ENCODE measurements around the gene OSBPL9.

OSBPL9 gene

GRCh38 chr1:51570063-51570710, 46.7 kb upstream of the OSBPL9 start:
- TF ChIP-seq, protein P1, sequence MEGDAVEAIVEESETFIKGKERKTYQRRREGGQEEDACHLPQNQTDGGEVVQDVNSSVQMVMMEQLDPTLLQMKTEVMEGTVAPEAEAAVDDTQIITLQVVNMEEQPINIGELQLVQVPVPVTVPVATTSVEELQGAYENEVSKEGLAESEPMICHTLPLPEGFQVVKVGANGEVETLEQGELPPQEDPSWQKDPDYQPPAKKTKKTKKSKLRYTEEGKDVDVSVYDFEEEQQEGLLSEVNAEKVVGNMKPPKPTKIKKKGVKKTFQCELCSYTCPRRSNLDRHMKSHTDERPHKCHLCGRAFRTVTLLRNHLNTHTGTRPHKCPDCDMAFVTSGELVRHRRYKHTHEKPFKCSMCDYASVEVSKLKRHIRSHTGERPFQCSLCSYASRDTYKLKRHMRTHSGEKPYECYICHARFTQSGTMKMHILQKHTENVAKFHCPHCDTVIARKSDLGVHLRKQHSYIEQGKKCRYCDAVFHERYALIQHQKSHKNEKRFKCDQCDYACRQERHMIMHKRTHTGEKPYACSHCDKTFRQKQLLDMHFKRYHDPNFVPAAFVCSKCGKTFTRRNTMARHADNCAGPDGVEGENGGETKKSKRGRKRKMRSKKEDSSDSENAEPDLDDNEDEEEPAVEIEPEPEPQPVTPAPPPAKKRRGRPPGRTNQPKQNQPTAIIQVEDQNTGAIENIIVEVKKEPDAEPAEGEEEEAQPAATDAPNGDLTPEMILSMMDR (IDR thresholded peaks at IDR 0.05; ENCODE audit: low read depth, low read length): no peak
- Histone ChIP-seq H3K27me3 (ENCODE audit: insufficient read depth, low read depth, severe bottlenecking) (no peaks in the 10 kb centered on the region), H3K27ac (no peak overlapping the region), H3K9me3 (ENCODE audit: severe bottlenecking) (no peaks in the 10 kb centered on the region), H3K36me3 (no peaks in the 10 kb centered on the region), H3K4me3 (ENCODE audit: low read depth, low read length) (no peak overlapping the region)
- DNase-seq: no peak

DNA sequence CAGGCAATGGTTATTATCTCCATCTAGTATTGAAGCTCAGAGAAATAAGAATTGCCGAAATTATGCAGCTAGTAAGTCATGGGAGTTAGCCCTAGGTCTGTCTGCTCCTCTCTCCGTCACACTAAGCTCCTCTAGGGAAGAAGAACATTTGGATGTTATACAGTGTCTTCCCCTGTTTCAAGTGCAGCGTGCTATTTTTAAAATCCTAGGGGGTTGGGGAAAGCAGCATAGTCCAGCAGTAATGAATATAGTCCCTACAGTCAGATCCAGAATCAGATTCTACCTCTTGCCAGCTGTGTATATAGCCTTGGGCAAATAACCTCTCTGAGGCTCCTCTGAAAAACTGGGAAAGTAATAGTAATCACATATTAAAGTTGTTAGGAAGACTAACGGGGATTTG, 44.5 kb upstream of the OSBPL9 start:
- TF ChIP-seq, protein P1 (IDR thresholded peaks at IDR 0.05; ENCODE audit: low read depth, low read length): no peak
- DNase-seq: no peak
- Histone ChIP-seq H3K27ac (no peak overlapping the region), H3K4me3 (ENCODE audit: low read depth, low read length) (no peak overlapping the region), H3K27me3 (ENCODE audit: insufficient read depth, low read depth, severe bottlenecking) (no peaks in the 10 kb centered on the region), H3K36me3 (no peaks in the 10 kb centered on the region), H3K9me3 (ENCODE audit: severe bottlenecking) (no peaks in the 10 kb centered on the region)

DNA sequence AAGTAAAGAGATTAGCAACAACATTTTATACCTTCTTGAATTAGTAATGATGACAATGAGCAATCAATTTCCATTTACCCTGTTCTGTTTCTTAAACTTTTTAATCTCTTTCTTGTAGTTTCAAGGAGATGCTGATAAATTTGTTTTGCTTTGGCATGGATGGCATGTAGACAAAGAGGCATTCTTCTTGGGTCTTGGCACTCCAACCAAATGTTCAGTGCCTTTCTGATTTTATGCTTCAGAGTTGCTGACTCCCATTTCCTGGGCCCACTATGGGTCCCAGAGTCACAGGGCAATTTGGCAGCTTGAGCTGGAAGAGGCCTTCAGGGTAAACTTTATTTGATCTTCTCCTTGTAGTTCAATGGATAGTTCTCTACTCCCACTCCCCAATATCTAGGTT, 42.1 kb upstream of the OSBPL9 start:
- Histone ChIP-seq H3K27me3 (ENCODE audit: insufficient read depth, low read depth, severe bottlenecking) (no peaks in the 10 kb centered on the region), H3K36me3 (no peaks in the 10 kb centered on the region), H3K4me3 (ENCODE audit: low read depth, low read length) (no peak overlapping the region), H3K9me3 (ENCODE audit: severe bottlenecking) (no peaks in the 10 kb centered on the region), H3K27ac (no peak overlapping the region)
- TF ChIP-seq, protein P1 (IDR thresholded peaks at IDR 0.05; ENCODE audit: low read depth, low read length): no peak
- no peak for DNase-seq

DNA sequence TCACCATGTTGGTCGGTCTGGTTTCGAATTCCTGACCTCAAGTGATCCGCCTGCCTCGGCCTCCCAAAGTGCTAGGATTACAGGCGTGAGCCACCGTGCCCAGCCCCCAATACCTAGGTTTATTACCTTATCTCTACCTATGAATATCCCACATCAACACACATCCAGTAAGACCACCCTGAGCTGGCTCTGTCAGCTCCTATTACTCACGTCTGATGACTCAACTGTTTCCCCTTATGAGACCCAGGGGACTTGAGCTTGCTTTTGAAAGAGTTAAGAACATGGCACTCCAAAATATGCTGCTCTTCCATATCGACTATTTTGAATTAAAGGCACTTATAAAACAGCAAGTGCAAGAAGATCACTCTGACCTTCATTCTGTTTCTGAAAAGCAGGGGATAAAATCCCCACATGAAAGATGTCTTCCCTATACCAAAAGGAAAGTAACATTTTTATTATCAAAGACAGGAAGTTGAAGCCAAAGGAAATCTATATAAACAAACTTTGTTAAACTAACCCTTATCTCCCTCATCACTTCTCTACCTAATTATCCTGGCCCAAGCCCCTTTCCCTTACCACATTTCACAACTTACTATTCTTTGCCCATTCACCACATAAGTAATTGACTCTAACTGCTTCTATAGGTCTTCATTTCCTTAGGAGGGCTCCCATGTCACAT, 41.3 kb upstream of the OSBPL9 start:
- H3K27ac ChIP-seq: no peak overlapping the region
- no peaks in the 10 kb centered on the region for H3K27me3 ChIP-seq (ENCODE audit: insufficient read depth, low read depth, severe bottlenecking)
- DNase-seq: no peak
- TF ChIP-seq, protein P1 (IDR thresholded peaks at IDR 0.05; ENCODE audit: low read depth, low read length): no peak
- no peaks in the 10 kb centered on the region for H3K36me3 ChIP-seq
- no peak overlapping the region for H3K4me3 ChIP-seq (ENCODE audit: low read depth, low read length)
- H3K9me3 ChIP-seq (ENCODE audit: severe bottlenecking): no peaks in the 10 kb centered on the region

GRCh38 chr1:51576085-51576444, 40.8 kb upstream of the OSBPL9 start:
- H3K9me3 ChIP-seq (ENCODE audit: severe bottlenecking): no peaks in the 10 kb centered on the region
- no peak overlapping the region for H3K4me3 ChIP-seq (ENCODE audit: low read depth, low read length)
- TF ChIP-seq, protein P1 (IDR thresholded peaks at IDR 0.05; ENCODE audit: low read depth, low read length): no peak
- no peaks in the 10 kb centered on the region for H3K36me3 ChIP-seq
- H3K27me3 ChIP-seq (ENCODE audit: insufficient read depth, low read depth, severe bottlenecking): no peaks in the 10 kb centered on the region
- H3K27ac ChIP-seq: no peak overlapping the region
- DNase-seq: no peak

DNA sequence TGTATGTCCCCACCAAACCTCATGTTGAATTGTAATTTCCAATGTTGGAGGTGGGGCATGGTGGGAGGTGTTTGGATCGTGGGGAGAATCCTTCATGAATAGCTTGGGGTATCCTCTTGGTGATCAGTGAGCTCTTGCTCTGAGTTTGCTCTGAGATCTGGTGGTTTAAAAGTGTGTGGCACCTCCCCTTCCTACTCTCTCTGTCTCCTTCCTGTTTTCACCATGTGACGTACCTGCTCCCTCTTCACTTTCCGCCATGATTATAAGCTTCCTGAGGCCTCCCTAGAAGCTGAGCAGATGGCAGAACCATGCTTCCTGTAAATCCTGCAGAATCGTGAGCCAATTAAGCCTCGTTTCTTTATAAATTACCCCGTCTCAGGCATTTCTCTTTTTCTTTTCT, 40.0 kb upstream of the OSBPL9 start:
- DNase-seq: no peak
- Histone ChIP-seq H3K4me3 (ENCODE audit: low read depth, low read length) (no peak overlapping the region), H3K27me3 (ENCODE audit: insufficient read depth, low read depth, severe bottlenecking) (no peaks in the 10 kb centered on the region), H3K36me3 (no peaks in the 10 kb centered on the region), H3K27ac (no peak overlapping the region), H3K9me3 (ENCODE audit: severe bottlenecking) (no peaks in the 10 kb centered on the region)
- TF ChIP-seq, protein P1 (IDR thresholded peaks at IDR 0.05; ENCODE audit: low read depth, low read length): no peak
